Esophagus muscularis mucosa (tissue), 4 donors: Measurements from ENCODE around the gene ENTREP3. TPM values are rescaled to one million over a fixed set of nuclear protein-coding genes. Genes with fewer than 3 reads are reported as not detected.
"Not testable (repeated sequence)": the region's sequence is repeated elsewhere in the genome, so short reads cannot be mapped to it uniquely, and the experiment has no call there.

Experiments
- DNase-seq: peaks from one replicate; pipeline ENCODE4 v3.0.0-alpha.2; 2017; ENCODE audit errors: extremely low spot score
- H3K27ac ChIP-seq, 4 donors: fragments of 200-600 bp; sonication (generic); replicated peaks in 1 of 4; 1 replicate in 3 of 4; 2 replicates in 1 of 4; pipeline ENCODE4 v1.5.1; 2016 to 2019; ENCODE audit warnings: mild to moderate bottlenecking in 1 of 4
- H3K27me3 ChIP-seq, 4 donors: fragments of 200-600 bp; sonication (generic); one replicate each; pipeline versions ENCODE4 v1.5.1 to v1.6.0; 2016 to 2019
- H3K36me3 ChIP-seq, 4 donors: fragments of 200-600 bp; sonication (generic); one replicate each; pipeline ENCODE4 v1.5.1; 2016 to 2019
- H3K4me1 ChIP-seq, 4 donors: fragments of 200-600 bp; sonication (generic); one replicate each; pipeline ENCODE4 v1.5.1; 2016 to 2019
- H3K4me3 ChIP-seq, 4 donors: fragments of 200-600 bp; sonication (generic); 1 replicate in 2 of 4; 2 replicates in 2 of 4; pipeline ENCODE4 v1.5.1; 2016 to 2019; ENCODE audit warnings: mild to moderate bottlenecking in 4 of 4, moderate library complexity in 1 of 4
- H3K9me3 ChIP-seq, 4 donors: fragments of 200-600 bp; sonication (generic); 1 replicate in 3 of 4; 2 replicates in 1 of 4; pipeline ENCODE4 v1.5.1; 2016 to 2019
- CTCF ChIP-seq, 3 experiments: fragments of 200-600 bp in 2 of 3; fragments of 450-650 bp in 1 of 3; sonication (generic) in 2 of 3; IDR thresholded peaks; one replicate each; pipeline ENCODE4 v1.5.1; 2017 to 2019; ENCODE audit warnings: antibody characterized with exemption in 3 of 3, mild to moderate bottlenecking in 2 of 3, moderate library complexity in 1 of 3
- EP300 ChIP-seq: sonication (generic); formaldehyde crosslinking; IDR thresholded peaks from one replicate; pipeline ENCODE4 v1.6.1; 2017; ENCODE audit warnings: antibody characterized with exemption
- POLR2A ChIP-seq: fragments of 450-650 bp; IDR thresholded peaks from one replicate; pipeline ENCODE4 v1.6.1; 2017; ENCODE audit warnings: antibody characterized with exemption, moderate library complexity, mild to moderate bottlenecking, low read depth
- POLR2AphosphoS5 ChIP-seq, 2 donors: sonication (generic); formaldehyde crosslinking; IDR thresholded peaks; one replicate each; pipeline ENCODE4 v1.6.1; 2017; ENCODE audit warnings: antibody characterized with exemption in 2 of 2
- WGBS: methylation state at CpG from one replicate; pipeline ENCODE4 v1.1.5; 2018; 5-methylcytosine and 5-hydroxymethylcytosine counted together
- intact Hi-C: fragments of 100-400 bp; cut with DNase I; formaldehyde crosslinking; loops from one replicate; pipeline ENCODE4 v1.15.1; 2023
- total RNA-seq, 4 donors: library from RNA; depleted of rRNA; stranded (reverse); fragments of >200 nt; gene quantifications; one replicate each; pipeline versions ENCODE4 v1.1.0 to v1.2.1, GENCODE V29; 2016

ENTREP3 gene
- total RNA-seq, 4 donors from 2014 or later = 15.1 to 38.7 (median 22.6) TPM

GRCh38 chr1:155211381-155212050 is 43.8 kb downstream of the ENTREP3 start:
- intact Hi-C loops, DNase-seq, H3K27me3 ChIP-seq, H3K4me3 ChIP-seq, H3K9me3 ChIP-seq: not testable (repeated sequence)
- Histone ChIP-seq H3K27ac (peak overlapping the region; percentile 28 to 46 (median 41)), H3K4me1 (peaks cover 22 to 44% (median 36%) of the 10 kb centered on the region in 4 donors), H3K36me3 (peaks cover 0 to 39% (median 28%) of the 10 kb centered on the region in 4 donors)
- peak in 1 of 2 donors; percentile 5 for TF ChIP-seq POLR2AphosphoS5 (IDR thresholded peaks at IDR 0.05)
- WGBS = 50% methylated on average over 13 of the region's 13 CpGs

- Histone ChIP-seq H3K27ac (peak overlapping the region; percentile 28 to 100 (median 71)), H3K27me3 (no peaks in the 10 kb centered on the region), H3K4me1 (peaks cover 23 to 54% (median 43%) of the 10 kb centered on the region in 4 donors), H3K4me3 (no peak overlapping the region), H3K36me3 (peaks cover 0 to 36% (median 25%) of the 10 kb centered on the region in 4 donors), H3K9me3 (no peaks in the 10 kb centered on the region)
- 70% methylated on average over 4 of the region's 4 CpGs for WGBS
- no peak for DNase-seq
- TF ChIP-seq CTCF (IDR thresholded peaks at IDR 0.05) (no peak), EP300 (no peak), POLR2AphosphoS5 (IDR thresholded peaks at IDR 0.05) (no peak), POLR2A (no peak)
- intact Hi-C loops = no loop called here
Observed at GRCh38 chr1:155210314-155211104, 44.8 kb downstream of the ENTREP3 start.

DNA sequence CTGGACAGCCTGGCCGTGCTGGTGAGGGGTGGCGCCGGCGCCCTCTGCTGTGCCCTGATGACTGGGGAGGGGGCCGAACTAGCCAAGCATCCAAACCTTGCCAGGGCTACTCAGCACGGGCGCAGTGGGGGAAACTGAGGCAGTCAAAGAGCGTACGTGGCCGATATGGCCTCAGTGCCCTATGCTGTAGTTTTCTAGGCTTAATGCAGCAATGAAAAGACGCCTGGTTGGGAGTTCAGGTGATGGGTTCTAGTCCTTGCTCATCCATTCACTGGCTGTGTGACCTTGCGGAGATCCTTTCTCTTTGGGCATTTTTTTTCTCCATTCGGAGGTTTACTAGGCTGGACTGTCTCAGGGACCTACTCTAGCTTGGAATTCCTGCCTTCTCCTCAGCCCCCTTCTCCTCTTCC is 46.0 kb downstream of the ENTREP3 start:
- no peak for DNase-seq
- H3K9me3 ChIP-seq = no peaks in the 10 kb centered on the region
- H3K4me3 ChIP-seq = peak overlapping the region; percentile 73 to 96 (median 87)
- H3K27ac ChIP-seq = peak overlapping the region; percentile 98 to 100 (median 99)
- WGBS = 5% methylated on average over 13 of the region's 13 CpGs
- peaks cover 23 to 63% (median 43%) of the 10 kb centered on the region in 4 donors for H3K4me1 ChIP-seq
- H3K27me3 ChIP-seq = no peaks in the 10 kb centered on the region
- intact Hi-C loops = no loop called here
- peaks cover 0 to 32% (median 21%) of the 10 kb centered on the region in 4 donors for H3K36me3 ChIP-seq
- no peak for TF ChIP-seq CTCF (IDR thresholded peaks at IDR 0.05)
- no peak for TF ChIP-seq EP300
- TF ChIP-seq POLR2AphosphoS5 (IDR thresholded peaks at IDR 0.05) = no peak
- TF ChIP-seq POLR2A = no peak

DNA sequence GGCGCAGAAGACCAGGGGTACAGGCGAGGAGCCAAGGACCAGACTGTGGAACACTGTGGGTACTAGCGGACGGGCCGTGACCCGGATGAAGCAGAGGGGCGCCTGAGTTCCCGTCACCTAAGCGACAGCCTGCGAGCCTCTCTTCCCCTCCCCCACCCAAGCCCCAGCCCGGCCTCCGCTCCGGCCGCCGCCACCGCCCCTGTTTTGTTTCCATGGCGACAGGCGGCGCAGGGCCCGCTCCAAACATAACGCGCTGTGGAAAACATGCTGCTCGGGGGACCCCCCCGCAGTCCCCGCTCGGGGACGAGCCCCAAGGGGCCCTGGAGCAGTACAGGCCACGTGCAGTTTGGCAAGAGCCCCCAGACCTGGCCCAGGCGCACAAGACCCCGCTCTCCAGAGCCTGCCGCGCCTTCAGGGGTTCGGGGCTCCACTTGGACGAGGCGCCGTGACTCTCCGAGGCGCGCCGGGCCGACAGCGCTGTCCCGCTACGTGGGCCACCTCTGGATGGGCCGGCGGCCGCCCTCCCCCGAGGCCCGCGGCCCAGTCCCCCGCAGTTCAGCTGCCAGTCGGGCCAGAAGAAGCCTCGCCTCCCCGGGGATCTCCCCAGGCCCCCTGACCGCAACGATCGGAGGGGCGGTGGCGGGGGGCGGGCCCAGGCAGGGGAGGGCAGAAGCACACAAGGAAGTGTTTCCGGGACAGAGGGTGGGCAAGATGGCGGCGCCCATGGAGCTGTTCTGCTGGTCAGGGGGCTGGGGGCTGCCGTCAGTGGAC is 46.6 kb downstream of the ENTREP3 start, which contains the start of gene MTX1:
TSS of gene MTX1 (plus strand) at position 155 of the 771 bp plus-strand sequence. CDS start at position 265, 110 bp downstream.
- no peaks in the 10 kb centered on the region for H3K9me3 ChIP-seq
- TF ChIP-seq EP300 = no peak
- TF ChIP-seq POLR2A = peak; percentile 40
- TF ChIP-seq CTCF (IDR thresholded peaks at IDR 0.05) = no peak
- TF ChIP-seq POLR2AphosphoS5 (IDR thresholded peaks at IDR 0.05) = peak; percentile 60 to 86
- intact Hi-C loops = loop anchor here (1.0 kb wide), 1 partner anchor 19 kb away; no protein-coding TSS in a partner anchor
- H3K36me3 ChIP-seq = peaks cover 0 to 33% (median 21%) of the 10 kb centered on the region in 4 donors
- under 1% methylated on average over 23 of the region's 64 CpGs for WGBS
- H3K4me1 ChIP-seq = peaks cover 23 to 63% (median 43%) of the 10 kb centered on the region in 4 donors
- H3K27me3 ChIP-seq = no peaks in the 10 kb centered on the region
- H3K4me3 ChIP-seq = peak within 1 kb of the TSS; percentile 73 to 96 (median 87)
- DNase-seq = peak; percentile 97
- H3K27ac ChIP-seq = peak within 1 kb of the TSS; percentile 98 to 100 (median 99)
